Activated CD4-positive, alpha-beta T cell treated with anti-CD3 and anti-CD28 coated beads, Interleukin-10, Interleukin-2, amounts not matched to agents 100 ng/mL and 50 ng/mL, durations not matched to agents 16 hours and 8 hours (primary cell): ENCODE results near the gene IL3.
A peak's percentile ranks its signal among the peaks of the same experiment; 100 is the strongest.

Experiments
- DNase-seq: peaks from one replicate; pipeline ENCODE4 v3.0.0-alpha.2; 2020

Gene IL3

DNA sequence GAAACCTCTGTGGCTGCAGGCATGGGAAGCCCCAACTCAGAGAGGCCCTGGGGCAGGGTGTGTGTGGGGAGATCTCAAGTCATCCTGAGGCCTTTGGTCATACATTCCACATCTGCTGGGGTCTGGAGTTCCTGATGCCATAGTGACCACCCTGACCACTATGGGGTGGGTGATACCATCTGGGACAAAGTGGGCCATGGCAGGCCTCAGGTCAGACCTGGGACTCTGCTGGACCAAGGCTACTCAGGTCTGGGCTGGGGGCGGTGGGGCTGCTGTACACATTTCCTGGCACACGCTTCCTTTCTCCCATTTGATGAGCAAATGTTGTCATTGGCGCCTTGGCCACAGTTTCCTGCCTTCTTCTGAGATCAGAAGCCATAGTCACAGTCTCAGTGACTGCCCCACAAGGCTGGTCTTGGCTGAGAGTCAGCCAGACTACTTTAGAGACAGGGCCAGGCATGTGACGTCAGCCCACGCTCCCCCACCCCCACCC, 33.9 kb upstream of the IL3 start:
- DNase-seq, result peak; percentile 69

DNA sequence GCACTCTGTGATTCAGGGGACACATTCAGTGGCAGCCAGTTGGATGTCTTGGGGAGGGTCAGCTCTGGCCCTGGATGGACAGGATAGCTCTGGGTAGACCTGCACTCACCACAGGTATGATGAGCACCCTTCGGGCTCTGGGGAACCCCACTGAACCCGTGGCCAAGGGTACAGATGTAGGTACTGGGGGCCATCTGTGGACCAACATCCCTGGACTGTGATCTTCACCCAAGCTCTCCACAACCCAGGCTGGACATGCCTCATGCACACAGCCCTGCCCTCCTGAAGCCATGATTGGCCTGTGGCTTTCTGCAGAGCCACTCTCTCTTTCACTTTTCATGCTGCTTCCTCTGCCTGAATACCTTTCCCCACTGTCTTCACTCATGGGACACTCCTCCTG, 33.4 kb upstream of the IL3 start:
- DNase-seq, result no peak

DNA sequence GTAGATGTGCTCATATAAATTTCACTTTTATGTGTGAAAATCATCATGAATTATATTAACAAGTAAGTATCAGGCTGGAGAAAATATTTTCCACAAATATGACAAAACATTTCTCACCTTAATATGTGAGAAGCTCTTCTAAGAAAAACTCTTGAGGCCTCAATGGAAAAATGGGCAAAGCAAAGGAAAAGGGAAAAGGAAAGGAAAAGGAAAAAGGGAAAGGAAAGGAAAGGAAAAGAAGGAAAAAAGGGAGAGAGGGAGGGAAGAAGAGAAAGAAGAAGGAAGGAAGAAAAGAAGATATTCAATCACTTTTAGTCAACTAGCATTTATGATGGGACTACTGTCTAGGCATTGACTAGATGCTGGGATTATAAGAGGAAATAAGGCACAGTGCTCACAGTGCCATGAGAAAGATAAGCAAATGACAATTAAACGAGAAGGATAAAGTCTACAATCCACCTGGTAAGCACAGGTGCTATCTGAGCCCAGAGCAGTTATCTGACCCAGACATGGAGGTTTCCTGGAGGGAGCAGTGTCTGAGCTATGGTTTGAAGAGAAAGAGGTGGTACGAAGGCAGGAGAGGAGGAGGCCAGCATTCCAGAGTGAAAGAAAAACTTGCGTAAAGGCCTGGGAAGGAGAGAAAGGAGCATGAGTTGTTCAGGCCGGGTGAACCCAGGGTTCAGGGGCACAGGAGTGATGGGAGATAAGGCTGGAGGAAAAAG, 30.7 kb upstream of the IL3 start:
- DNase-seq, result no peak

DNA sequence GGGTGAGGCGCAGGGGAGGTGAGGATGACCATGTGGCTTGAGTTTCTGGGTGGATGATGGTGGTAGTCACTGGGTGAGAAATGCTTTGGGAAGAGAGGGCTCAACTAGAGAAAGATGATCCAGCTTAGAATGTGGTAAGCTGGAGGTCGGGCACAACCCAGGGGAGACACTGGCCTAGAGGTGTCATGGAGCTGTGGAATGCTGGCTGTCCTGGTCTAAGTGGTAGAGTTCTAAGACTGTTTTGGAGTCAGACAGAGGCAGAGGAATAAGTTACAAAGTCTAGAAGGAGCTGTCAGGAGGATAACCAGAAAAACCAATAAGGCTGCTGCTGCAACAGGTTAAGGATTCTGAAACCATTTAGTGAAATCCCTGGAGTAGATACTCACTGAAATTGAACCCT, 29.8 kb upstream of the IL3 start:
- no peak for DNase-seq

DNA sequence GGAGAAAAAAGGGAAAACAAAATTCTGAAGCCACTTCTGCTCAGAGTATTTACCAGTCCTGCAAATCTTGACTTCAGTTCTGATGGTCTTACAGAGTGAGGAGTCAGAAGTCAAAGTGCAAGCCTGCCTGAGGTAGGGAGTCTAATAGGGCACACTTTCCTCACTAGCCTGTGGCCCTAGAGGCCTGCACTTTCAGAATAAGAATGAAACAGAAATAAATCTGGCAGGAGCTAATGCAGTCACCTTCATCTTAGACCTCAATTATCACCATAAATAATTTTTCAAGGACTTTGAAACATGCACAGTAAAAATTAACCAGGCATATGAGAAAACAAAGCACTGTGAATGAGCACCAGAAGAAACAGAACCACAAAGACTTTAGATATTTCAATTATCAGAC, 28.3 kb upstream of the IL3 start:
- no peak for DNase-seq

DNA sequence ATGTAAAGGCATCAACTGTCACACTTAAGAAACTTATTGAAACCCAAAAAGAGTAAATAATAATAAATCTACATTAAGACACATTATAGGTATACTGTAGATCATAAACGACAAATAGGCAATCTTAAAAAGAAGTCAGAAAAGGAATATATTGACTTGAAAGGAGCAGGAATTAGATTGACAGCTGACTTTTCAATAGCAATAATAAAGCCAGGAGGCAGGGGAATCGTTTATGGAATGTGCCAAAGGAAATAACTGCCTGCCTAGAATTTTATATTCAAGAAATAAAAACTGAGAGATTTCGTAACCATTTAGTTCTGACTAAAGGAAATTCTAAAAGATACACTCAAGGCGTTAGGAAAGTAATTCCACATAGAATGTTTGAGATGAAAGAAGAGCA, 27.3 kb upstream of the IL3 start:
- no peak for DNase-seq

DNA sequence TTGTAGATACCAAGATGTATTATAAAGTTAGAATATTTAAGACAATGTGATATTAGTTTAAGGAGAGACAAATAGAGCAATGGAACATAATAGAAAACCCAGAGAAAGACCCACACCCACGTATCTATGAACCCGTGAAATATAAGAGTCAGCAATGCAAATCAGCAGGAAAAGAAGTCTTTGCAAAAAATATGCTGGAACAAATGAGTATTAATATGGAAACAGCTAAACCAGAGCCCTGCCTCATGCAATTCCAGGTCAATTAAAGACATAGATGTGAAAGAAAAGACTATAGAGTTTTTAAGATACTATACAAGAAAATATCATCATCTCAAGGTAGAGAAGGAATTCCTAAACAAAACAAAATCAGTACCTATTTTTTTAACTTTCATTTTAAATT, 23.1 kb upstream of the IL3 start:
- no peak for DNase-seq

DNA sequence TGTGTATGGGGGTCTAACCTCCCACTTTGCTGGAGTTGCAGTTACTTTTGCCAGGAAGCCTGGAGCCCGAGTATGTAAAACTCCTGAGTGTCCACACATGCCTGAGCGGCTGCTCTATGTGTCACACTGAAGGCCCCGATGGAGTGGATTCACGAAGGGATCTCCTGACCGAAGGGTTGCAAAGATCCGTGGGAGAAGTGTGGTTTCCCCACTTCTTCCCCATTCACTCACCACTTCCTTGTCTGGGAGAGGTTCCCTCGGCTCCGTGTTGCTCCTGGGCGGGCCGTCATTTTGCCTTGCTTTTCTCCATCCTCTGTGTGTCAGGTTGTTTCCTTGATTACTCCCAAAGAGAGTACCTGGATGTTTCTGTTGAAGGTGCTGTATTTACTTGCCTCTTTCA, 16.2 kb upstream of the IL3 start:
- no peak for DNase-seq

DNA sequence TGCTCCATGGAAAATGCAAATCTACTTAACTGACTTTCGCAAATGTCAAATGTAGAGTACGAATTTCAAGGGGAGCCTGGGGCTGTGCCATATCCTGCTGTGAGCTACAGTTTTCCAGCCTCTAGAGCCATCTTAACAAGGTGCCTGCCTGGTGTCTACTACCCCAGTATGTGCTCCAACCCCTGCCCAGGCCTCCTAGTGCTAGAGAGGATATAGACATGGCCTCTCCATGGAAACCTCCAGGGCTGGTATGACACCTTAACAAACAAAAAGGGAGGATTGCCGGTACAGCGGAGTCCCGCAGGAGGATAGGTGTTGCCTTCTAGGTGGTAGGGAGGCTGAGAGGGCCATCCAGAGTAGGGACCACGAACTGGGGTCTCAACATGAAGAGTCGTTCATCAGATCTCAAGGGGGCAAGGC, 13.6 kb upstream of the IL3 start:
- DNase-seq, result no peak

DNA sequence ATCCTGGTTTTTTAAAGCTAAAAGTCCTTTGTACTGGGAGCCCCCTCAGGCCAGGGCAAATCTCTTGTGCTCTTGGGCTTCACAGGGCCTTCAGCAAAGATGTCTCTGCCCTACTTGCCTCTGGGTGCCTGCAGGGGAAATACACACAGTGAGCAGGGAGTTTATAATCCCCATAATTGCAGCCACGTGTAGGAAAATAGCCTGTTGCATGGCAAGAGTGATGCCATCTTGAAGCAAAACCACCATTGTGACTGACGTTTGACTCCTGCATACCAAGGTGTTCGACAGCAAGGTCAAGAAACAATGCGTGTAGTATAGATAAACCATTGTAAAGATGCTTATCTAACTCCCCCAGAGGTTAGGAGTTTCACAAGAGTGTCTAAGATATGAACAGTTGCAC, 11.4 kb upstream of the IL3 start:
- DNase-seq, result no peak

DNA sequence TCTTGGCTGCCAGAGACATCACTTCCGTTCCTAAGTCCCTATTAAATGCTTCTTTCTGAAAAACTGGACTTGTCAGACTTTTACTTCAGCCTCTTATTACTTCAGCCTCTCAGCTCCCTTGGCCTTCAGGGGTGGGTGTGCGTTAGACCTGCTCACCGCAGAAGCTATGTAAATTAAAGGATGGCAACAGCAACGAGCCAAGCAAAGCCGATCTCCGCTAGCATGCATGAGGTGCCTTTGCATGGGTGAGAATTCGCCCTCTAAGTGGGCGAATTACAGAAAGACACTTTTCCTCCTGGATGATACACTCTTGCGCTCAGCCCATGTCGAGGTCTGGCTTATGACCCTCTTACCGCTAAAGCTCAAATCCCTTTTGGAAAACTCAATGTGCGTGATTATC, 10.9 kb upstream of the IL3 start:
- no peak for DNase-seq

DNA sequence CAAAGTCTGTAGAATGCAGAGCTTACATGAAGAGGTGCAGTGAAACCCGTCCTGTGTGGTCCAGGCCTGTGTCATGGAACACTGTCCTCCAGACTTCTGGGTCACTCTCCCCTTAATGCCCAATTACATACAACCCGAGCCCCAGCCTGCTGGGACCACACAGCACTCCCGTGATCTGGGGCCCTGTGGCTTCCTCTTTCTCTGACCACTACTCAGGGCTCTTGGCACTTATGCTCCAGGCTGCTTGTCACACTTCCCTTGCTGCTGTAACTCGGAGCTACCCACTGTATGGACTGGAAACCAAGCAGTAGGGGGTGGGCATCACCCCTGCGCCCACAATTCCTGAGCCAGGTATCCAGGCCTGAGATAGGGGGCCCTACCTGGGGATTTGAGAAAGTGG, 10.3 kb upstream of the IL3 start:
- no peak for DNase-seq

DNA sequence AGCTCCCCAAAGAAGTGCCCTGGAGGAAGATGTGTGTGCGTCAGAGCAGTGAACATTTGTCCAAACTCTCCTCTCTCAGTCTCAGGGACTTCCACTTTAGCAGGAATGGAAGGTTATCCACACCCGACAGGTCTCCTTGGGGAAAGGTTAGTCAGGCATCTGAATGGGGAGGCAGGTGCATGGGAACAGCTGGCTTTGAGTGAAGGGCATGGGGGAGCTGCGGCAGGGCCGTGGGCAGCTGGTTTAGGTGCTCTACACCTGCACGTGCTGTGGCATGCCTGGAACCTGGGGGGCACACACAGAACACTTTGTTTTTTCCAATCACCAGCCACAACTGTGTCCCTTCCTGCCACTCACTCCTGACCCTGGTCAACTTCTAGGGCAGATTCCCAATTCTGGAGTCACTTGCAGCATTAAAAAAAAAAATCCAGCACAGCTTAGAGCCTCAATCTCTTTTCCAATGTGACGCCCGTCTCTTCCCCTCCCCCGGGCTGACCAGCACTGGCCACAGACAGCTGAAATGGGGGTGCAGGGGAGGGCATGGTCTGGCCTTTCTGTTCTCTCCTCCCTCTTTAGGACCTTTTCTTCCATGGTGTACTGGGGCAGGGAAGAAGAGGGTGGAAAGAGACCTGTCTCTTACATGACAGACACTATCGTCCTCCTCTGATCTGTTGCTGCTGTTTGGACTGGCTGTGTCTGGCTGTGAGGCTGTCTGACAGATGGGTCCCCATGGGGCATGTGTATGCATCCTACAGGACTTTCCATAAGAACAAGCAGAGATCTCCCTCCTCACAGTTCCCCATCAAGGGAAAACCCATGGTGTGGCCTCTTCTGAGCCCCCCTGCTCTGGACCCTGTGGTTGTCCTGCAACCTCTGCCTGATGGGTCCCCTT, 9.5 kb upstream of the IL3 start:
- no peak for DNase-seq

DNA sequence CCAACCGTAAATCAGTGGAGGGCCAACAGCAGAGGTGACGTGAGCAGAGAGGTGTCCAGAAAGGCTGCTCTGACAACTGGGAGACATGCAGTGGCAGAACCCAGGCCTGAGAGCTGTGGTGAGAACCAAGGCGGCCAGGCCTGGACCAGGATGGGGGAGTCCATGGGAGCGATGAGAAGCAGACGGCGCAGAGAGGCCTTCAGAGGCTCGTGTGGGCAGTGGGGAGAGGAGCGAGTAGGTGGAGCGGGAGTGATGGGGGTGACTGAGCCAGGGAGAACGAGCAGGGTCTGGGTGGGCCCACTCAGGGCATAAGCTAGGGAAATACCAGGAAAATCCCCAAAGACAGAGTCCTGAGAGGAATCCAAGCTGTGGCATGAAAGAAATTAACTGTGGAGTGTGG, 7.9 kb upstream of the IL3 start:
- no peak for DNase-seq

DNA sequence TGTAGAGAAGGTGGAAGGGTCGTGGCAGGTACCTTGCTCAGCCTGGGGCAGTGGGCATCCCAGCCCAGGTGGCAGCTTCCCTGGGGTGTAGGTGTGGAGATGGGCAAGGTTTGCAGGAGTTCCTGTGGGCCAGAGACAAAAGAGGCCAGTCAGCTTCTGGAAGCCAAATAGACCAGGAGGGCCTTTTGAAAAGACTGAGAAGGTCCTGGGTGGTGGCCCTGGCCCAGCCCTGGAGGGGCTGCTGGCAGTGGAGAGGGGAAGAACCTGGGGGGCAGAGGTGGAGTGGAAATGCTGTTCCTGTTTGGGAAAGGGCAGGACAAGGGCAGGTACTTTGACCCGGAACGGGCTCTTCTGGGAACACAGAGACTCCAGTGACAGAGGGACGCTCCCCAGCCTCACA, 7.0 kb upstream of the IL3 start:
- DNase-seq, result no peak

DNA sequence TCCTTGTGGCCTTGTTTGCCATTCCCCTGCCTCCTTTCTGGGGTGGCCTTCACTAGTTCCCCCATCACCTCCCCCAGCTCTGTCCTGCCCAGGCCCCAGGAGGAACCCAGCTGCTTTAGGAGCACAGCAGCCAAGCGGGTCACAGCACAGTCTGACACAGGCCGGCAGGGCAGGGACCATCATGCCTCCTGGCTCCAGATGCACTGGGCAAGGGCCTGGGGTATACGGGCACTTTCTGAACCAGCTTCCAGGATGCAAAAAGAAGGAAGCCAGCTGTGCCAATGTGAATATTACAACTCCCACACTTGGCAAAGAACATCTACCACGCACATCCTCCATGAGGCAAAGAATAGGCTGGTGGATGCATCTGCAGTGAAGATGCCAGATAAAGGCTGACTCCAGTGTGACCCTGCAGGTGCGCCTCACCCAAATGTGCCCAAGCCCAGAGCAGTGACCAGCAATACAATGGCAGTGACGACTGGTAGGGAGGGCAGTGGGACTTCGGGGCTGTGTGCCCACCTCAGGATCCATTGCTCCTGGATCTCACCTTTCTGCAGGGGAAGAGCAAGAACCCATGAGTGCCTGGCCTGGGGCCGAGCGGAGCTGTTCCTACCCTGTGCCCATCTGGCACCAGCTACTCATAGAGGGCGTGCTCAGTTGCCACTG, 6.3 kb upstream of the IL3 start:
- DNase-seq, result no peak

DNA sequence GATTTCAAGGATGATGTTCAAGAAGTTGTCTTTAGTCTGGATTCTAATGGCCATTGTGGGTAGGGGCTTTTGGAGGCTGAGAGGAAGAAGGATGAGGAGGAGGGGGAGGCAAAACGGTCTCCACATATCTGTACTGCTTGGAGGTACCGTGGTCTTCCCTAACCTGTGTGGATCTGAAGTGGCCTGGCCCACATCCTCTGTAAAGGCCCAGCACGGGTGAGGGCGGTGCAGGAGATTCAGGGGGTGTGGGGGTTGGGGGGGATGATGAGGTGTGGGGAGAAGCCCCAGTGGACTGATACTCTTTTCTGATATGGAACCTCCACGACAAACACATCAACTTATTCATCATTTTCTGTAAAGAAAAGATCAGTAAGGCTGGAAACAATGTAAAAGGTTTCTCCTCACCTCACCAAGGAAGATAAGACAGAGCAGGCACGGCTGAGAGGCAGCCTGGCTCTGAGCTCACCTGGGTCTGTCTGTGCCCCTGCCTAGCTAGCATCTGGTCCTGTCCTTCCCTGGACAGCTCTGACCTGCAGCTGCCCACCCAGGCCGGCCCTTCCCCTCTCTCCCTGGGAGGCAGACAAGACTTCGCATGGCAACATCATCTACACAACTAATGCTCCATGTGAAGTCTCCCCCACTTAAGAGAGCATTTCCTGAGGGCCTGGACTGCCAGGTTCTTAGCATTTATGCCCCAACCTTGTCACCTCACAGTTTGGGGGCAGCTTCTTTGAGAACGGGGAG, 5.6 kb upstream of the IL3 start:
- no peak for DNase-seq

DNA sequence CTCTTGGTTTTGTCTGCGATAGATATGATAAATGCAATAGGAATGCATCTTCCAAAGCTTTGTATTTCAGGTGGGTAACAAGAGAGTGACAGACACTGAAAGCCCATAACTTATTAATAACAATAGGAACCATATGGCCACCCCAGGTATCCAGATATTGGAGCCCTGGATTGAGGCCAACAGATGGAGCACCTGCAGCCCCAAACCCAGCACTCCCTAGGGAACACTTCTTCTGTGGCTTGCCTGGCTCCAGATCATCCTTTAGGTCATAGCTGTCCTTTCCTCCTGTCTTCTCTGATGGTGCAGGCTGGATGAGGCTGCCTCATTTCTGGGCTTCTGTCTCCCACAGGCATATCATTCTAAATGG, 5.0 kb upstream of the IL3 start:
- DNase-seq, result no peak

DNA sequence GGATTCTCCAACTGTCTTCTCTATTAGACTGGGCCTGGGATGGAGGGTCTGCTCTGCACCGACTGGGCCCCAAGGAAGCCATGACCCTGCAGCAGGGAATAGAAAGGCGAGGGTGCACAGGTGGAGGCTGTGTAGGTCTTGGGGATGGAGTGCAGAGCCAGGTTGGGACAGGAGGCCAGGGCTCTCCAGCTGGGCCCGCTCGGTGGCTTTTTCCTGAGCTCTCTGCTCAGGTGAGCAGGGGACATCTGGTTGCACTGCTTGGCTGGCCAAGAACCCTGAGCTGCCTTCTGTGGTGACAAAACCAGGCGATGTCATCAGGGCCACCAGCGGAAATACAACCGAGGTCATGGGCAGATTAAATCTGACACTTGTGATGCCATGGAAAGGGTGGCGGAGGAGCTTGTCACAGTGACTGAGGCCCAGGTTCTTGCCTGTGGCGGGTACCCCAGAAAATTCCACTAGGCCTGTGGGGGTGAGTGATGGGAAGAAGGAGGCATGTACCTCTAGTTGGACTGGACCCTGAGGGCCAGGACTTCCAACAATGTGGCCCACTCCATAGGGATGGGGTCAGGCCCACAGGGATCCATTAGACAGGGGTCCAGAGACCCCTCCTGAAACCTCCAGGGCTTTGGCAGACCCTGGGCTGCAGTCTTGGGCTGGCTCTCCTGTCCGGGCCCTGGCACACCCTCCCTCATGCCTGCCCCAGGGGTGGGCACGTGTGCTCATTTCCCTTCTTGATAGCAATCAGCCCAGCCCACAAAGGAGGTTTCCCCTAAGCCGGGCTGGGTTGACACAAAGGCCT, 4.4 kb upstream of the IL3 start:
- DNase-seq, result peak; percentile 55

DNA sequence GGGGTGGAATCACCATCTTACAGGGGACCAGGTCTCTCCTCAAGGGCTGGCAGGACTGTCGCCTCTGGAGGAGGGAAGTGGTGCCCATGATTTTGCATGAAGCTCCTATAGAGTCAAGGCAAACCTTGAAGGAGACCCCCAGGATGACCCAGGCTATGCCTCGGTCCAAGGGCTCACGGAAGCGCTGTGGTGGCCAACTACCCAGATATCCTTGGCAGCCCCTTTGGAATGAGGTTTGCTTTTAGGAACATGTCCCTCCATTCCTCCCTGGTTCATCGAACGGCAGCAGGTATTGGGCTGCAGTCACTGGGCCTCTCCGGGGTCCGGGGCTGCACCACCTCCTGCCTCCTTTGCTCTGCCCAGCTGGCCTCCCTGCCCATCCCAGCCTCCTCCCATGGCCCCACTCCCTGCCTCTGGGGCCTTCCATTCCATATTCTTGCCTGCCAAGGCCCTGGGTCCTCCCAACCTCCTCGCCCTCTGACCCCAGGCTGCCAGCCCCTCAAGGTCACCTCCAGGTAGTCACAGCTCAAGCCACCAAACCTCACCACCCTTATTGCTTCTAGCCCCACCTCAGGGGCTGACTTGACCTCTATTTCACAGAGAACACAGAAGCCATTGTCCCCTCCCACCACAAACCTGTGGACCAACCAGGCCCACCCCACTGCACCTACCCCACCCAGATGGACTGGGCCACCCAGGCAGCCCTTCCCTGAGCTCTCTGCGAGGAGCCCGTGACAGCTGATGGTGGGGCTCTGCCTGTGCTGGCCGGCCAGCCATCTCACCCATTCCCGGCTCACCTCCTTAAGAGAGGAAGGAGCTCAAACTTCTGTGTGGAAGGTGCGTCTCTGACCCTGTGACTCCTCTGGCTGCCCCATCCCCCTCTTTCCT, 3.6 kb upstream of the IL3 start:
- DNase-seq, result no peak
